Keratinocyte (primary cell): Measurements from ENCODE around the gene BANP.

Experiments used
- CTCF ChIP-seq, 3 experiments: IDR thresholded peaks in 1 of 3; conservative IDR thresholded peaks in 1 of 3; optimal IDR thresholded peaks in 1 of 3; 2 replicates in 2 of 3; 3 replicates in 1 of 3; pipeline versions ENCODE3 to v1.5.1; 2011; ENCODE audit warnings: low read length in 3 of 3, mild to moderate bottlenecking in 3 of 3, moderate library complexity in 2 of 3, control low read depth in 1 of 3, inconsistent platforms in 1 of 3; ENCODE audit not compliant: insufficient read depth in 2 of 3; ENCODE audit errors: extremely low read depth in 1 of 3
- EZH2 ChIP-seq: IDR thresholded peaks from one replicate; pipeline ENCODE4 v1.6.1; 2012; ENCODE audit warnings: inconsistent platforms, mild to moderate bottlenecking, low read length, moderate library complexity

- peak in 1 of 3 experiments; percentile 21 for TF ChIP-seq CTCF (optimal IDR thresholded peaks at IDR 0.05 in 1 of 3, IDR thresholded peaks at IDR 0.05 in 1 of 3, conservative IDR thresholded peaks at IDR 0.05 in 1 of 3; ENCODE audit: extremely low read depth in 1 of 3, insufficient read depth in 2 of 3, low read length in 3 of 3)
- TF ChIP-seq EZH2, result no peak
Measured at GRCh38 chr16:88005181-88005581, 53.9 kb downstream of the BANP start.
